Measurements from ENCODE around the gene SCRG1.

DNA sequence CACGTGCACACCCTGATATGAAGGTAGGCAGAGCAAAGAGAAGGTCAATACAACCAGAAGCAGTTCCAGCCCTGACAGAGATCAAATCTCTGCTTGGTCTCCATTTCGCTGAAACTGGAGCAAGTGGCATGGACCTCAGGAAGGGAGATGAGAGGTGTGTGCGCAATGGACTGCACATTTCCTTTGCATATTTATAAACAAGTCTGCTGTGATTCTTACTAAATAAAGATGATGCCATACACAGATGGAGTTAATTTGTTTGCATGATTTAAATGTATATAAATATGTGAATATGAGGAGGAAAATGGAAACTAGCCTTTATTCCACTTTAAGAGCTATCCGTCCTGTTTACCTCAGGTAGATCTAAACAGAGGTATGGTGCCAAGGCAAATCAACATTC, 2.1 kb upstream of the SCRG1 start:
- TF ChIP-seq SP1 (IDR thresholded peaks at IDR 0.05) (no peak), HDGF (IDR thresholded peaks at IDR 0.05; ENCODE audit: borderline replicate concordance) (no peak), BHLHE40 (IDR thresholded peaks at IDR 0.05; ENCODE audit: borderline replicate concordance) (no peak), ELF4 (IDR thresholded peaks at IDR 0.05) (no peak), NFRKB (IDR thresholded peaks at IDR 0.05) (no peak)

All from HEK293T (cell line).